ENCODE measurements around the gene PAPLN. TPM values are rescaled to one million over a fixed set of nuclear protein-coding genes. Genes with fewer than 3 reads are reported as not detected.

PAPLN gene
- total and polyA plus RNA-seq, 2 of the 8 experiments (the other 6 are each of a cell fraction or from before 2014, with no cell fraction given): 14.8 to 25.6 TPM

- H2BK15ac ChIP-seq (ENCODE audit: low read length): no peak overlapping the region
Observed at GRCh38 chr14:73313151-73313550, 75.8 kb downstream of the PAPLN start.

More at GRCh38 chr14:73313151-73313550, 75.8 kb downstream of the PAPLN start:
- Histone ChIP-seq H2BK5ac (ENCODE audit: low read depth, low read length) (no peak overlapping the region), H2AK5ac (ENCODE audit: low read depth, low read length) (no peak overlapping the region), H3K14ac (ENCODE audit: insufficient read length) (no peak overlapping the region), H4K8ac (ENCODE audit: extremely low read depth, insufficient read depth, low read length) (no peak overlapping the region), H4K5ac (ENCODE audit: insufficient read length, low read depth, low read length) (no peak overlapping the region), H3K4ac (replicated peaks; ENCODE audit: insufficient read length, low read depth, low read length) (no peak overlapping the region), H3K79me2 (ENCODE audit: control insufficient read depth in 1 of 2, insufficient read depth in 2 of 2, low read length in 2 of 2) (no peaks in the 10 kb centered on the region), H3K56ac (replicated peaks; ENCODE audit: insufficient read length, low read depth, low read length) (no peak overlapping the region), H4K20me1 (replicated peaks in 1 of 2; ENCODE audit: control insufficient read depth in 1 of 2, insufficient read depth in 2 of 2, low read length in 2 of 2) (no peaks in the 10 kb centered on the region), H3K9ac (replicated peaks in 1 of 4; ENCODE audit: extremely low read depth in 1 of 4, low read depth in 3 of 4, low read length in 3 of 4) (no peak overlapping the region), H3K27ac (ENCODE audit: low read depth, low read length) (no peak overlapping the region), H3K9me3 (ENCODE audit: insufficient read depth in 2 of 2, low read depth in 1 of 2, low read length in 1 of 2) (no peaks in the 10 kb centered on the region), H3K27me3 (replicated peaks in 1 of 4; ENCODE audit: control insufficient read depth in 3 of 4, extremely low read depth in 1 of 4, insufficient read depth in 3 of 4, low read length in 3 of 4) (no peaks in the 10 kb centered on the region), H3K4me2 (ENCODE audit: insufficient read depth in 1 of 2, low read depth in 2 of 2, low read length in 2 of 2) (no peak overlapping the region), H2AFZ (ENCODE audit: low read length) (no peak overlapping the region), H2BK12ac (ENCODE audit: low read depth, low read length) (no peak overlapping the region), H3K23ac (ENCODE audit: insufficient read length) (no peak overlapping the region), H3K36me3 (ENCODE audit: control insufficient read depth in 2 of 4, insufficient read depth in 4 of 4, low read length in 3 of 4) (no peaks in the 10 kb centered on the region), H2BK120ac (replicated peaks; ENCODE audit: low read depth, low read length) (no peak overlapping the region), H4K91ac (replicated peaks; ENCODE audit: insufficient read length, low read length) (no peak overlapping the region), H2BK20ac (ENCODE audit: low read length) (no peak overlapping the region), H3K23me2 (ENCODE audit: low read depth, low read length) (no peaks in the 10 kb centered on the region), H3K79me1 (ENCODE audit: low read depth, low read length) (no peaks in the 10 kb centered on the region; the same call in 1 of the 2 replicates), H3K4me3 (ENCODE audit: extremely low read depth in 1 of 4, insufficient read depth in 2 of 4, low read depth in 3 of 4, low read length in 4 of 4) (no peak overlapping the region), H3K18ac (ENCODE audit: extremely low read depth, low read length) (no peak overlapping the region), H3K4me1 (replicated peaks in 1 of 4; ENCODE audit: control insufficient read depth in 3 of 4, insufficient read depth in 4 of 4, low read length in 3 of 4) (no peaks in the 10 kb centered on the region)
- ChIA-PET POLR2A (ENCODE audit: partially characterized antibody) (interaction anchor here (0.6 to 0.8 kb wide), 2 partner anchors 45 to 88 kb away, joined by 3 read pairs; no protein-coding TSS in a partner anchor), CTCF (ENCODE audit: partially characterized antibody) (interaction anchor here (0.7 kb wide), 1 partner anchor 18 kb away, joined by 3 read pairs; no protein-coding TSS in a partner anchor)
- TF ChIP-seq CHD1 (IDR thresholded peaks at IDR 0.05; ENCODE audit: low read depth, low read length): no peak
- TF ChIP-seq SUZ12 (IDR thresholded peaks at IDR 0.05; ENCODE audit: low read length): no peak
- TF ChIP-seq ASH2L (IDR thresholded peaks at IDR 0.05; ENCODE audit: low read length): no peak
- TF ChIP-seq MAFK (IDR thresholded peaks at IDR 0.05; ENCODE audit: low read depth, low read length): no peak
- no peak for TF ChIP-seq E2F6 (IDR thresholded peaks at IDR 0.05)
- no peak for TF ChIP-seq ATF2 (IDR thresholded peaks at IDR 0.05; ENCODE audit: low read length)
- no peak for TF ChIP-seq CBX8 (IDR thresholded peaks at IDR 0.05; ENCODE audit: borderline replicate concordance, low read depth, low read length)
- no peak for TF ChIP-seq EZH2 (IDR thresholded peaks at IDR 0.05; ENCODE audit: low read depth, low read length, severe bottlenecking)
- no peak for TF ChIP-seq RXRA (IDR thresholded peaks at IDR 0.05; ENCODE audit: insufficient read depth, low read depth, low read length)
- no peak for TF ChIP-seq BRCA1 (IDR thresholded peaks at IDR 0.05; ENCODE audit: low read depth, low read length)
- TF ChIP-seq RFX5 (IDR thresholded peaks at IDR 0.05; ENCODE audit: borderline replicate concordance, low read depth, low read length): no peak
- FAIRE-seq: no peak
- WGBS, 2 experiments (ENCODE audit: extremely low coverage in 1 of 2, insufficient coverage in 1 of 2, insufficient read length in 1 of 2, insufficient replicate concordance in 2 of 2, low coverage in 1 of 2, low lambda C conversion rate in 2 of 2, missing lambda C conversion rate in 1 of 2): 95% methylated on average over 4 of the region's 4 CpGs; no CpG with 5 or more reads in 1 of the 2 experiments
- DNase-seq (ENCODE audit: low read depth in 1 of 2, low spot score in 2 of 2): no peak

All from H1 (cell line).